ENCODE data around the gene RHOT2.

RHOT2 gene

GRCh38 chr16:647173-647902 lies 20.6 kb upstream of the RHOT2 start:
- H3K4me1 ChIP-seq: peaks cover 7 to 57% (median 32%) of the 10 kb centered on the region in 4 donors
- no peaks in the 10 kb centered on the region for H3K9me3 ChIP-seq
- TF ChIP-seq CTCF (IDR thresholded peaks at IDR 0.05): no peak
- no peak for DNase-seq
- intact Hi-C loops (cut with DNase I; ENCODE audit: low total_unique reads): no loop called here
- no peak overlapping the region for H3K4me3 ChIP-seq
- H3K36me3 ChIP-seq: peaks cover 0 to 15% (median 7%) of the 10 kb centered on the region in 3 donors
- no peaks in the 10 kb centered on the region for H3K27me3 ChIP-seq
- no peak overlapping the region for H3K27ac ChIP-seq

GRCh38 chr16:648071-648780 lies 19.7 kb upstream of the RHOT2 start:
- H3K4me3 ChIP-seq: peak overlapping the region; percentile 81 to 84
- no peak for TF ChIP-seq CTCF (IDR thresholded peaks at IDR 0.05)
- H3K27ac ChIP-seq: peak overlapping the region; percentile 82 to 90
- no peak for DNase-seq
- no peaks in the 10 kb centered on the region for H3K9me3 ChIP-seq
- intact Hi-C loops (cut with DNase I; ENCODE audit: low total_unique reads): no loop called here
- no peaks in the 10 kb centered on the region for H3K27me3 ChIP-seq
- H3K4me1 ChIP-seq: peaks cover 7 to 48% (median 24%) of the 10 kb centered on the region in 4 donors
- H3K36me3 ChIP-seq: peaks cover 0 to 24% (median 7%) of the 10 kb centered on the region in 3 donors

- Histone ChIP-seq H3K4me3 (peak within 1 kb of the TSS; percentile 81 to 84), H3K9me3 (no peaks in the 10 kb centered on the region), H3K4me1 (peaks cover 7 to 46% (median 23%) of the 10 kb centered on the region in 4 donors), H3K27ac (peak within 1 kb of the TSS; percentile 82 to 90), H3K27me3 (no peaks in the 10 kb centered on the region), H3K36me3 (peaks cover 0 to 32% (median 7%) of the 10 kb centered on the region in 3 donors)
- TF ChIP-seq CTCF (IDR thresholded peaks at IDR 0.05): no peak
- intact Hi-C loops (cut with DNase I; ENCODE audit: low total_unique reads): no loop called here
- DNase-seq: peak; percentile 92 to 94
These were observed 18.9 kb upstream of the RHOT2 start, which contains the start of gene WDR90 for GRCh38 chr16:648781-649589. Gene WDR90, plus strand, starts transcription at chr16:649365. Its CDS starts 52 bp downstream, at chr16:649417.

- Histone ChIP-seq H3K4me3 (peak overlapping the region; percentile 81 to 84), H3K4me1 (peaks cover 7 to 46% (median 23%) of the 10 kb centered on the region in 4 donors), H3K36me3 (peaks cover 0 to 36% (median 7%) of the 10 kb centered on the region in 3 donors), H3K27me3 (no peaks in the 10 kb centered on the region), H3K9me3 (no peaks in the 10 kb centered on the region), H3K27ac (peak overlapping the region; percentile 82 to 90)
- intact Hi-C loops (cut with DNase I; ENCODE audit: low total_unique reads): no loop called here
- DNase-seq: no peak
- TF ChIP-seq CTCF (IDR thresholded peaks at IDR 0.05): no peak
These were observed 18.3 kb upstream of the RHOT2 start for GRCh38 chr16:649631-650030.

GRCh38 chr16:651844-652243 lies 16.1 kb upstream of the RHOT2 start:
- Histone ChIP-seq H3K27ac (no peak overlapping the region), H3K27me3 (no peaks in the 10 kb centered on the region), H3K9me3 (no peaks in the 10 kb centered on the region), H3K4me3 (no peak overlapping the region), H3K36me3 (peaks cover 0 to 58% (median 7%) of the 10 kb centered on the region in 3 donors), H3K4me1 (peaks cover 7 to 32% (median 23%) of the 10 kb centered on the region in 4 donors)
- intact Hi-C loops (cut with DNase I; ENCODE audit: low total_unique reads): no loop called here
- no peak for TF ChIP-seq CTCF (IDR thresholded peaks at IDR 0.05)
- DNase-seq: no peak
